ENCODE measurements around the gene GJD2.

- TF ChIP-seq, protein P1, sequence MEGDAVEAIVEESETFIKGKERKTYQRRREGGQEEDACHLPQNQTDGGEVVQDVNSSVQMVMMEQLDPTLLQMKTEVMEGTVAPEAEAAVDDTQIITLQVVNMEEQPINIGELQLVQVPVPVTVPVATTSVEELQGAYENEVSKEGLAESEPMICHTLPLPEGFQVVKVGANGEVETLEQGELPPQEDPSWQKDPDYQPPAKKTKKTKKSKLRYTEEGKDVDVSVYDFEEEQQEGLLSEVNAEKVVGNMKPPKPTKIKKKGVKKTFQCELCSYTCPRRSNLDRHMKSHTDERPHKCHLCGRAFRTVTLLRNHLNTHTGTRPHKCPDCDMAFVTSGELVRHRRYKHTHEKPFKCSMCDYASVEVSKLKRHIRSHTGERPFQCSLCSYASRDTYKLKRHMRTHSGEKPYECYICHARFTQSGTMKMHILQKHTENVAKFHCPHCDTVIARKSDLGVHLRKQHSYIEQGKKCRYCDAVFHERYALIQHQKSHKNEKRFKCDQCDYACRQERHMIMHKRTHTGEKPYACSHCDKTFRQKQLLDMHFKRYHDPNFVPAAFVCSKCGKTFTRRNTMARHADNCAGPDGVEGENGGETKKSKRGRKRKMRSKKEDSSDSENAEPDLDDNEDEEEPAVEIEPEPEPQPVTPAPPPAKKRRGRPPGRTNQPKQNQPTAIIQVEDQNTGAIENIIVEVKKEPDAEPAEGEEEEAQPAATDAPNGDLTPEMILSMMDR (IDR thresholded peaks at IDR 0.05; ENCODE audit: insufficient read depth, low read length), result no peak
- TF ChIP-seq, protein P2, sequence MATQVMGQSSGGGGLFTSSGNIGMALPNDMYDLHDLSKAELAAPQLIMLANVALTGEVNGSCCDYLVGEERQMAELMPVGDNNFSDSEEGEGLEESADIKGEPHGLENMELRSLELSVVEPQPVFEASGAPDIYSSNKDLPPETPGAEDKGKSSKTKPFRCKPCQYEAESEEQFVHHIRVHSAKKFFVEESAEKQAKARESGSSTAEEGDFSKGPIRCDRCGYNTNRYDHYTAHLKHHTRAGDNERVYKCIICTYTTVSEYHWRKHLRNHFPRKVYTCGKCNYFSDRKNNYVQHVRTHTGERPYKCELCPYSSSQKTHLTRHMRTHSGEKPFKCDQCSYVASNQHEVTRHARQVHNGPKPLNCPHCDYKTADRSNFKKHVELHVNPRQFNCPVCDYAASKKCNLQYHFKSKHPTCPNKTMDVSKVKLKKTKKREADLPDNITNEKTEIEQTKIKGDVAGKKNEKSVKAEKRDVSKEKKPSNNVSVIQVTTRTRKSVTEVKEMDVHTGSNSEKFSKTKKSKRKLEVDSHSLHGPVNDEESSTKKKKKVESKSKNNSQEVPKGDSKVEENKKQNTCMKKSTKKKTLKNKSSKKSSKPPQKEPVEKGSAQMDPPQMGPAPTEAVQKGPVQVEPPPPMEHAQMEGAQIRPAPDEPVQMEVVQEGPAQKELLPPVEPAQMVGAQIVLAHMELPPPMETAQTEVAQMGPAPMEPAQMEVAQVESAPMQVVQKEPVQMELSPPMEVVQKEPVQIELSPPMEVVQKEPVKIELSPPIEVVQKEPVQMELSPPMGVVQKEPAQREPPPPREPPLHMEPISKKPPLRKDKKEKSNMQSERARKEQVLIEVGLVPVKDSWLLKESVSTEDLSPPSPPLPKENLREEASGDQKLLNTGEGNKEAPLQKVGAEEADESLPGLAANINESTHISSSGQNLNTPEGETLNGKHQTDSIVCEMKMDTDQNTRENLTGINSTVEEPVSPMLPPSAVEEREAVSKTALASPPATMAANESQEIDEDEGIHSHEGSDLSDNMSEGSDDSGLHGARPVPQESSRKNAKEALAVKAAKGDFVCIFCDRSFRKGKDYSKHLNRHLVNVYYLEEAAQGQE (IDR thresholded peaks at IDR 0.05; ENCODE audit: insufficient replicate concordance, low read depth), result no peak
- TF ChIP-seq SPI1 (IDR thresholded peaks at IDR 0.05; ENCODE audit: borderline replicate concordance, low read depth), result no peak
- TF ChIP-seq POLR2AphosphoS5 (IDR thresholded peaks at IDR 0.05; ENCODE audit: low read depth), result no peak
Measured at GRCh38 chr15:34716111-34716510, 38.7 kb downstream of the GJD2 start.
